AG09319 (cell line): ENCODE measurements around the gene TMPRSS13.

Source experiments
- DNase-seq: peaks from one replicate; pipeline ENCODE4 v3.0.0-alpha.2; 2010; ENCODE audit warnings: low read depth; ENCODE audit errors: extremely low read depth
- TF ChIP-seq, protein P1 (sequence below): IDR thresholded peaks from 2 replicates; pipeline ENCODE4 v1.5.1; 2011; ENCODE audit warnings: low read depth, mild to moderate bottlenecking, inconsistent platforms, low read length, moderate library complexity

The TMPRSS13 gene

DNA sequence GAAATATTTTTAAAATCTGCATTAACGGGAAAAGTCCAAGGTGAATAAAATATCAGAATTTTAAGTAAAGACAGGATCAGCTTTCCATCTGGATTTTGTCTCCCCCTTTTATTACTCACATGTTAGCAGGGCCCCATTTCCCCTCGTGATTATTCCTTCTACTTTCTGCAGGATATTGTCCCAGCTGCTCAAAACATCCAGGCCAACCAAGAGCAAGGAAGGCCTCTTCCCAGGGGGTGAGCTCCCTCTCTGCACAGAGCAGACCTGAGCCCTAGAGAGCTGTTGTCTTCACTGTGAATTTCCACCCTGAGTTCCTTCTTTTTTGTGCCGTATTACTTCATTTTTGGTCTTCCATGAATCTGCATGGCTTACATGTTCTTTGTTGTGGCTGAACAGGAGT is 3.7 kb upstream of the TMPRSS13 start:
- DNase-seq: no peak
- TF ChIP-seq, protein P1, sequence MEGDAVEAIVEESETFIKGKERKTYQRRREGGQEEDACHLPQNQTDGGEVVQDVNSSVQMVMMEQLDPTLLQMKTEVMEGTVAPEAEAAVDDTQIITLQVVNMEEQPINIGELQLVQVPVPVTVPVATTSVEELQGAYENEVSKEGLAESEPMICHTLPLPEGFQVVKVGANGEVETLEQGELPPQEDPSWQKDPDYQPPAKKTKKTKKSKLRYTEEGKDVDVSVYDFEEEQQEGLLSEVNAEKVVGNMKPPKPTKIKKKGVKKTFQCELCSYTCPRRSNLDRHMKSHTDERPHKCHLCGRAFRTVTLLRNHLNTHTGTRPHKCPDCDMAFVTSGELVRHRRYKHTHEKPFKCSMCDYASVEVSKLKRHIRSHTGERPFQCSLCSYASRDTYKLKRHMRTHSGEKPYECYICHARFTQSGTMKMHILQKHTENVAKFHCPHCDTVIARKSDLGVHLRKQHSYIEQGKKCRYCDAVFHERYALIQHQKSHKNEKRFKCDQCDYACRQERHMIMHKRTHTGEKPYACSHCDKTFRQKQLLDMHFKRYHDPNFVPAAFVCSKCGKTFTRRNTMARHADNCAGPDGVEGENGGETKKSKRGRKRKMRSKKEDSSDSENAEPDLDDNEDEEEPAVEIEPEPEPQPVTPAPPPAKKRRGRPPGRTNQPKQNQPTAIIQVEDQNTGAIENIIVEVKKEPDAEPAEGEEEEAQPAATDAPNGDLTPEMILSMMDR: no peak

DNA sequence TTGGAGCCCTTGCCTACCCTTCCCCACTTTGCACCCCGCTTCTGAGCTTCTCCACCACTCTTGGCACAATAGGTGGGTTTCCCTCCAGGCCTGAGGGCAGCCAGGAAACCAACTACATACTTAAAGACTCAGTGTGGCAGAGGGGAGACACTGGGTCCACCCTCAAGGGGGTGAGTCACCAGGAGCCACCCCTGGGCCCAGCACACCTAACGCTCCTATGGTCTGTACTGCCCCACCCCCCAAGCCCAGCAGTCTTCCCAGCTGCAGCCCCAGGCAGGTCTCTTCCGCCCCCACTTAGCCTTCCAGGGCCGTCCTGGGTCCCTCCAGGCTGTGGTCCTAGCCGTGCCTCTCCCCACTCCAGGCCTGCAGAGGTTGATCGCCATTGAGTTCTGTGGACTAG is 3.2 kb upstream of the TMPRSS13 start:
- TF ChIP-seq, protein P1: no peak
- DNase-seq: no peak

DNA sequence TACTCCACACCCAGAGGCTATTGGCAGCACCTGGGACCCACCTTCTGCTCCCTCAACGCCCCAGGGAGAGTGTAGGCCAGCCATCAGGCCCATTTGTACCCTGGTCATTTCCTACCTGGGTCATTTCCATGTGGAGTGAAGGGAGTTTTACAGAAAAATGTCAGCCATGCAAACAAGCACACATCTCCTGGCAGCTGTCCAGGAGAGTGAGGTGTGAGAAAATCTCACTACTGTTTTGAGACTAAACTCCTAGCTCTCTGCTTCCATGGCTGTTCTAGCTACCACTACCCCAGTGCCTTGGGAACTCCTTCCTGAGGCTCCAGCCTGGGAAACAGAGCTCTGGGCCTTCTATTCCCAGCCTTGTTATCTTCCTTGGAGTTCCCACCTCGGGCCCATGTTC is 2.8 kb upstream of the TMPRSS13 start:
- DNase-seq: no peak
- TF ChIP-seq, protein P1: no peak

DNA sequence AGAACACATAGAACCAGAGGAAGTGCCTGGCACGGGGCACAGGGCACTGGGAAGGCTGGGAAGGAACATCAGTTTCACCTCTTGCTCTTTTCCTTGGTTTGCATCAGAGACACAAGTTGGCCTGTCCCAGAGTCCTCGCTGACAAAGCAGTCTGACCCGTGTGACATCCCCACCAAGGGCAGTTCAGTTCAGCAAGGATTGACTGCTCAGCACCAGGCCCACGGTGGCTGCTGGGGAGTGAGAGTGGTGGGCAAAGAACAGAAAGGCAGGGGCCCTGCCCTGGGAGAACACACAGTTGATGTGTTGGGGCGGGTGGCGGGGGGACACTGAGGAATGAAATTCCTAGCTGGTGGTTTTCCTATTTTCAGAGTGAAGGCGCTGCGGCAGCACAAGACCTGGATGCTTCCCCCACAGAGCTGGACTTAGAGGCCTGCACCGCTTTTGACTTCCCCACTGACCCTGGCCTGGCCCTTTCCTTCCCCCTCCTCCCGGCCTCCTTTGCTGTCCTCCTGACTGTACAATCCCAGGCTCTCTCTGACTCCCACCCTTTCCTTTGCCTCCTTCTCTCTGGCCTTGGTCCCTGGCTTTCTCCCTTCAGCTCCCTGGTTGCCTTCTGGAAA is 2.2 kb upstream of the TMPRSS13 start:
- TF ChIP-seq, protein P1: no peak
- DNase-seq: no peak

DNA sequence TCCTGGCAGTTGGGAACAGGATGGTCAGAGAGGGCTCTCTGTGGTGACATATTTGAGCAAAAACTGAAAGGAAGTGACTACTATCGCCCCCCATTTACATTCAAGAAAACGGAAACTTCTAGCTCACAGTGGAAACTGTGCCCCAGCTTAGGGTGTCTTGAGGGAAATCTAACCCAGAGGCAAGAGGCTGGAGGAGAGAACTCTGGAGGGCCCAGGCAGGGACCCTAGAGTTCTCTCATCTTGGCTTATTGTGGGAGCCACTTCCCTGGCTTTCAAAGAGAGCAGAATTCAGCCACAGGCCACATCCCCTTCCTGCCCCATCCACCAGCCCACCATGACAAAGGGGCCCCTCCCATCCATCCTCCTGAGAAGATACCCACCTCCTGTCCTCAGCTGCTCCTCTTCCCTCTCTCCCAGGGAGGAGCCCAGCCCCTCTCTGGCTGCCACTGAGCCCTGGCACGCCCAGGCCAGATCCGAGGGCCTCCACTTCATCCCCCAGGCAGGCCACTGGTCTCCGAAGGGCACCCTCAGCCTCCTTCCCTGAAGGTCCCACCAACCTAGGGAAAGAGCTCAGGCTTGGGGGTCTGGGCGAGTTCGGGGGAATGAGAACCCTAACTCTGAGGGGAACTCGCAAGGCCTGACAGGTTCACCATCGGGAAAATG is 1.6 kb upstream of the TMPRSS13 start:
- DNase-seq: no peak
- TF ChIP-seq, protein P1: no peak

DNA sequence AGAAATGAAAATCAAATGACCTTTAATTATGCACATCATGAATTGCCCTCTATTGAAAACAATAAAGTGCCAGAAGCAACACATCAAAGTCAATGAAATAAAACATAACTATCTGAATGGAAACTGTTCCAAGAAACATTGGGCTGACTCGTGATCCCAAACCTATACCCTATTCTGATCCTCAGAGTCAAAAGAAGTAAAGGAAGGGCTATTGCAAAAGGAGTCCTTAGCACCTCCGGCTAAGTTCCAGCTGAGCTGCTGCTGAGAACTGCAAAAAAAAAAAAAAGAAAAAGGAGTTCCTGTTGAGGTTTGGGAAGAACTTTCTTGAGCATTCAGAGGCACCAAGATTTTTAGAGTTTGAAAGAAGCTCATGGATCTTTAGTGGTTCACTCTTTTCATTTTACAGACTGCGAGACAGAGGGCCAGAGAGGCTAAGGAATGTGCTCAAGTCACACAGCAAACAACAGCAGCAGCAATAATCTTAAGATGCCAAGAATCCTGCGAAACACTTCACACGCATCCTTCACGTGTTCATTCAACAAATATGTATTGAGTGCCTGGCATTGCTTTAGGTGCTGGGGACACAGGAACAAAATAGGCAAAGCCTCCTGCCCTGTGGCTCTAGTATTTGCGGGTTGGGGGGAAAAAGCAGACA is 841 bp upstream of the TMPRSS13 start:
- DNase-seq: no peak
- TF ChIP-seq, protein P1: no peak

DNA sequence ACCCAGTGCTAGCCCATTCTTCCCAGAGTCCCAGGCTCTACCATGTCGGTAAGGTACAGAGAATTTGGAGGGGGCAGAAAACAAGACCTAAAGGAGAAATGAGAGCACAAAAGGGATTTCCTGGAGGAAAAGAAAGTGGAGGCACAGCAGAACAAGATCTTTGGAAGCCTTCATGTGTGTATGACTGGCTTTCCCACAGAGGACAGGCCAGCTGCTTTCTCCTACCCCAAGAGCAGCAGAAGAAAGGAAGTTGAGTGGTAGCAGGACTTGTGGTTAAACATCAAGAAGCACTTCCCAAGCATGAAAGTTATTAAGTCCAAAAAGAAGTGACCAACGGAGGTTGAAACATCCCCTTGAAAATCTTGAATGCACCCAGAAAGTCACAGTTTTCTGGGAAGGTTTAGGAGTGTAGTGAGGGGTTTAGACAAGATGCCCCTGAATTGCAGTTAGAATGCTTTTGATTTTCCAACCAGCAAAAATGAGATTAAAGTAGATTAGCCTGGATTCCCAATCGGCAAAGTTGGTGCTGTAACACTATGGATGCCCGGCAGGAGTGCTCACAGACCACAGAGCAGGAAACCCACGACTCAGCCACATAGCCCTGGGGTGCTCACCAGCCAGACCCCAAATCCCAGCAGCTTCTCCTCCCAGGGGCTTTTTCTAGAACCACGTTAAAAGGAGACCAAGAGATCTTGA is 608 bp downstream of the TMPRSS13 start:
- no peak for DNase-seq
- TF ChIP-seq, protein P1: no peak
